GM23338 (cell line): ENCODE results near the gene CMSS1. TPM values are rescaled to one million over a fixed set of nuclear protein-coding genes. Genes with fewer than 3 reads are reported as not detected.

Source experiments
- ATAC-seq: fragments of 200-7000 bp; cut with Tn5 transposase; 3 replicates; pipeline ENCODE4 v1.9.1; 2020
- DNase-seq: peaks from one replicate; pipeline ENCODE4 v3.0.0-alpha.2; 2015; ENCODE audit warnings: low spot score
- H2AFZ ChIP-seq: fragments of 200-600 bp; sonication (generic); 2 replicates; pipeline ENCODE4 v1.8.0; 2016; ENCODE audit warnings: antibody characterized with exemption, mild to moderate bottlenecking, moderate library complexity
- H3F3A ChIP-seq: fragments of 200-600 bp; sonication (generic); replicated peaks from 2 replicates; pipeline ENCODE4 v1.8.0; 2017; ENCODE audit warnings: antibody characterized with exemption, mixed run types, low read depth
- H3K27ac ChIP-seq: fragments of 200-600 bp; sonication (generic); 2 replicates; pipeline ENCODE4 v1.6.1; 2016; ENCODE audit warnings: low read depth
- H3K27me3 ChIP-seq: fragments of 200-600 bp; sonication (generic); 2 replicates; pipeline ENCODE4 v1.8.0; 2016; ENCODE audit warnings: mild to moderate bottlenecking, mixed run types, moderate library complexity; ENCODE audit not compliant: insufficient read depth
- H3K36me3 ChIP-seq: fragments of 200-600 bp; sonication (generic); 2 replicates; pipeline ENCODE4 v1.8.0; 2016; ENCODE audit warnings: mild to moderate bottlenecking; ENCODE audit not compliant: insufficient read depth
- H3K4me1 ChIP-seq: fragments of 200-600 bp; sonication (generic); 2 replicates; pipeline ENCODE4 v1.8.0; 2016; ENCODE audit warnings: mild to moderate bottlenecking, moderate library complexity; ENCODE audit not compliant: insufficient read depth
- H3K4me2 ChIP-seq: fragments of 200-600 bp; sonication (generic); 2 replicates; pipeline ENCODE4 v1.7.1; 2017; ENCODE audit warnings: mixed run types
- H3K4me3 ChIP-seq: fragments of 200-600 bp; sonication (generic); 2 replicates; pipeline ENCODE4 v1.6.1; 2016; ENCODE audit warnings: mixed run types
- H3K79me2 ChIP-seq: fragments of 200-600 bp; sonication (generic); replicated peaks from 2 replicates; pipeline ENCODE4 v1.8.0; 2017; ENCODE audit warnings: mild to moderate bottlenecking; ENCODE audit not compliant: insufficient read depth
- H3K9me2 ChIP-seq: fragments of 200-600 bp; sonication (generic); 2 replicates; pipeline ENCODE4 v1.8.0; 2017; ENCODE audit not compliant: insufficient read depth
- H4K20me1 ChIP-seq: fragments of 200-600 bp; sonication (generic); replicated peaks from 2 replicates; pipeline ENCODE4 v1.8.0; 2017; ENCODE audit warnings: mild to moderate bottlenecking; ENCODE audit not compliant: insufficient read depth
- H3K27ac Mint-ChIP-seq: 2 replicates; pipeline ENCODE4 v1.8.0; 2020; ENCODE audit warnings: inconsistent platforms, mild to moderate bottlenecking, moderate library complexity, mixed read lengths
- H3K27me3 Mint-ChIP-seq: 3 replicates; pipeline ENCODE4 v1.8.0; 2022; ENCODE audit warnings: low read depth, mild to moderate bottlenecking, moderate library complexity, mixed read lengths, inconsistent platforms; ENCODE audit not compliant: insufficient read depth, poor library complexity
- H3K36me3 Mint-ChIP-seq: 3 replicates; pipeline ENCODE4 v1.8.0; 2021; ENCODE audit warnings: low read depth, mild to moderate bottlenecking, inconsistent platforms, moderate library complexity, mixed read lengths
- H3K4me1 Mint-ChIP-seq: 3 replicates; pipeline ENCODE4 v1.8.0; 2020; ENCODE audit warnings: mild to moderate bottlenecking, inconsistent platforms, mixed read lengths
- H3K4me3 Mint-ChIP-seq: 3 replicates; pipeline ENCODE4 v1.8.0; 2021; ENCODE audit warnings: moderate library complexity, mild to moderate bottlenecking, inconsistent platforms, mixed read lengths
- H3K9me3 Mint-ChIP-seq: 3 replicates; pipeline ENCODE4 v1.8.0; 2020; ENCODE audit warnings: moderate library complexity, mild to moderate bottlenecking, inconsistent platforms, mixed read lengths
- CTCF ChIP-seq, 2 experiments: fragments of 200-600 bp in 1 of 2; sonication (generic) in 1 of 2; conservative IDR thresholded peaks; 2 replicates each; pipeline versions ENCODE4 v1.5.1 to v1.6.1; 2016 to 2017; ENCODE audit warnings: antibody characterized with exemption in 2 of 2, low read depth in 2 of 2, mild to moderate bottlenecking in 2 of 2, moderate library complexity in 1 of 2
- EZH2 ChIP-seq: fragments of 200-600 bp; sonication (generic); IDR thresholded peaks from one replicate; pipeline ENCODE4 v1.8.0; 2017; ENCODE audit warnings: antibody characterized with exemption, mild to moderate bottlenecking, low read depth; ENCODE audit not compliant: unreplicated experiment
- NANOG ChIP-seq: IDR thresholded peaks from 2 replicates; pipeline ENCODE4 v1.6.1; 2016; ENCODE audit warnings: antibody characterized with exemption, borderline replicate concordance
- REST ChIP-seq: IDR thresholded peaks from one replicate; pipeline ENCODE4 v1.6.1; 2018; ENCODE audit warnings: antibody characterized with exemption; ENCODE audit not compliant: unreplicated experiment
- STAT1 ChIP-seq: IDR thresholded peaks from one replicate; pipeline ENCODE4 v1.6.1; 2016; ENCODE audit warnings: antibody characterized with exemption; ENCODE audit not compliant: unreplicated experiment
- ZNF331 ChIP-seq: fragments of 250-450 bp; sonication (Bioruptor Pico); IDR thresholded peaks from 2 replicates; pipeline ENCODE4 v1.5.0; 2020; ENCODE audit warnings: low read depth, mild to moderate bottlenecking, moderate library complexity
- ZNF462 ChIP-seq: fragments of 250-450 bp; sonication (Bioruptor Pico); IDR thresholded peaks from 2 replicates; pipeline ENCODE4 v1.5.0; 2020; ENCODE audit warnings: mild to moderate bottlenecking, moderate library complexity
- polyA plus RNA-seq: library from polyadenylated mRNA; unstranded; fragments of >200 nt; fragmentation: Nextera tagmentation; extraction: Ambion mirVana; gene quantifications from 2 replicates; pipeline ENCODE4 v1.2.1, GENCODE V29; 2016
- total RNA-seq: library from RNA; depleted of rRNA; stranded (reverse); fragments of >200 nt; shearing (Covaris generic); gene quantifications from 2 replicates; pipeline ENCODE4 v1.2.3, GENCODE V29; 2014
- TF ChIP-seq, protein P1 (sequence below): IDR thresholded peaks from 2 replicates; pipeline ENCODE4 v1.6.1; 2016; ENCODE audit warnings: antibody characterized with exemption

Gene CMSS1
- total and polyA plus RNA-seq, 2 experiments from 2014 or later, result 39.4 to 187 TPM

GRCh38 chr3:100069472-100069871 lies 251.8 kb downstream of the CMSS1 start (continued):
- no peak for TF ChIP-seq REST
- no peak for TF ChIP-seq ZNF331 (CRISPR knock-in tag)

DNA sequence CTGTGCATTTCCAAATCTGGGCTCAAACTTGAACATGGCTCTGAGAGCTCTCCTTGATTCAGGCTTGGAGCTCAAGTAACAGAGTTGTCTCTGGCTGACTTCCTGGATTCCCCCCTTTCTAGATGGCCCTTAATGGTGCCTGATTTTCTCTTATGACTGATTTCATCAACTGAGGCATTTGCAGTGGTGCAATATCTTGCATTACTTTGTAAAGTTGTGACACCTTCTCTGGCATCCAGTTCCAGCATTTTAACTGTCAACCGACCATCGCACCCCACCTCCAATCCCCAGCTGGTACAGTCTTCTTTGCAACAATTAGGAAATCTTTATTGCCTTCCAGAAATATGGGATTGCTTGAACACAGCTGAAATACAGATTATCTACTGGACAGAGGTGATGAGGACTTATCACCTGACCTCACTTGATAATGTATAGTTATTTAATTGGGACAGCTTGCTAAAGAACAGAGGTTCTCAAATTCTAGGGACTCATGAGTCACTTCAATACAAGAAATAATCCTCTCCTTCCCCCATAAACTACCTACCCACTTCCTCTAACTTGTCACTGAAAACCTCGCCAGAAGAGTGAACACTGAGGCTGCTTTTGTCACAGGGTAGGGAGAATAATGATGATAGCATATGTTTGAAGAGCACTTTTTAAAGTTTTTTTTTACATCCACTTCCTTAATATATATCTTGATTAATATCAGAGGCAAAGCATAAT lies 254.8 kb downstream of the CMSS1 start:
- Histone ChIP-seq H3K27me3 (no peaks in the 10 kb centered on the region), H3K79me2 (no peaks in the 10 kb centered on the region), H3K4me3 (no peak overlapping the region), H3K27ac (no peak overlapping the region), H2AFZ (no peak overlapping the region), H3K4me2 (no peak overlapping the region), H3K36me3 (no peaks in the 10 kb centered on the region), H3F3A (no peaks in the 10 kb centered on the region; the same call in 1 of the 2 replicates), H3K9me2 (no peaks in the 10 kb centered on the region; the same call in 1 of the 2 replicates), H4K20me1 (no peaks in the 10 kb centered on the region), H3K4me1 (peaks cover 20% of the 10 kb centered on the region)
- no peak for DNase-seq
- Mint-ChIP-seq H3K27me3 (no peaks in the 10 kb centered on the region), H3K4me1 (peaks cover 32% of the 10 kb centered on the region), H3K36me3 (no peaks in the 10 kb centered on the region), H3K27ac (no peak overlapping the region), H3K9me3 (no peaks in the 10 kb centered on the region), H3K4me3 (no peak overlapping the region)
- no peak for ATAC-seq
- TF ChIP-seq ZNF331 (CRISPR knock-in tag), result no peak
- TF ChIP-seq NANOG, result no peak
- no peak for TF ChIP-seq EZH2
- TF ChIP-seq ZNF462, result no peak
- TF ChIP-seq STAT1, result no peak
- no peak for TF ChIP-seq CTCF (conservative IDR thresholded peaks at IDR 0.05; ENCODE audit: low read depth in 2 of 2)
- TF ChIP-seq, protein P1, sequence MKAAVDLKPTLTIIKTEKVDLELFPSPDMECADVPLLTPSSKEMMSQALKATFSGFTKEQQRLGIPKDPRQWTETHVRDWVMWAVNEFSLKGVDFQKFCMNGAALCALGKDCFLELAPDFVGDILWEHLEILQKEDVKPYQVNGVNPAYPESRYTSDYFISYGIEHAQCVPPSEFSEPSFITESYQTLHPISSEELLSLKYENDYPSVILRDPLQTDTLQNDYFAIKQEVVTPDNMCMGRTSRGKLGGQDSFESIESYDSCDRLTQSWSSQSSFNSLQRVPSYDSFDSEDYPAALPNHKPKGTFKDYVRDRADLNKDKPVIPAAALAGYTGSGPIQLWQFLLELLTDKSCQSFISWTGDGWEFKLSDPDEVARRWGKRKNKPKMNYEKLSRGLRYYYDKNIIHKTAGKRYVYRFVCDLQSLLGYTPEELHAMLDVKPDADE, result no peak
